Measurements from ENCODE around the gene KRT38. TPM values are rescaled to one million over a fixed set of nuclear protein-coding genes. Genes with fewer than 3 reads are reported as not detected.

Gene KRT38
- total RNA-seq, 1 donor from 2014 or later = not detected

Other genes starting within 250 kb of the KRT38 start
- not detected for gene KRTAP9-2, start 214.3 kb downstream of the KRT38 start, total RNA-seq
- gene KRTAP9-3, start 208.5 kb downstream of the KRT38 start, total RNA-seq = not detected
- gene KRTAP9-8, start 203.0 kb downstream of the KRT38 start, total RNA-seq = not detected
- not detected for gene KRTAP9-4, start 191.3 kb downstream of the KRT38 start, total RNA-seq
- gene KRTAP9-9, start 185.6 kb downstream of the KRT38 start, total RNA-seq = not detected
- not detected for gene KRTAP9-6, start 175.6 kb downstream of the KRT38 start, total RNA-seq
- not detected for gene KRTAP9-7, start 165.3 kb downstream of the KRT38 start, total RNA-seq
- gene KRTAP29-1, start 138.1 kb downstream of the KRT38 start, total RNA-seq = not detected
- not detected for gene KRTAP16-1, start 131.7 kb downstream of the KRT38 start, total RNA-seq
- gene KRTAP17-1, start 125.3 kb downstream of the KRT38 start, total RNA-seq = not detected
- gene KRT33A, start 90.2 kb downstream of the KRT38 start, total RNA-seq = not detected
- not detected for gene KRT33B, start 71.2 kb downstream of the KRT38 start, total RNA-seq
- not detected for gene KRT34, start 58.7 kb downstream of the KRT38 start, total RNA-seq
- not detected for gene KRT31, start 43.4 kb downstream of the KRT38 start, total RNA-seq
- not detected for gene KRT37, start 16.4 kb downstream of the KRT38 start, total RNA-seq
- gene KRT32, start 26.4 kb upstream of the KRT38 start, total RNA-seq = not detected
- not detected for gene KRT35, start 40.2 kb upstream of the KRT38 start, total RNA-seq
- not detected for gene KRT36, start 48.9 kb upstream of the KRT38 start, total RNA-seq
- gene KRT13, start 64.6 kb upstream of the KRT38 start, total RNA-seq = not detected
- gene KRT15, start 77.9 kb upstream of the KRT38 start, total RNA-seq = not detected
- gene KRT19, start 87.3 kb upstream of the KRT38 start, total RNA-seq = 1.4 TPM
- not detected for gene KRT9, start 131.1 kb upstream of the KRT38 start, total RNA-seq
- gene KRT14, start 145.9 kb upstream of the KRT38 start, total RNA-seq = not detected
- not detected for gene KRT16, start 171.8 kb upstream of the KRT38 start, total RNA-seq
- gene KRT17, start 183.6 kb upstream of the KRT38 start, total RNA-seq = not detected
- gene EIF1, start 247.9 kb upstream of the KRT38 start, total RNA-seq = 1,166 TPM

All from Right ventricle myocardium inferior (tissue), 1 donor.